HG02981 (cell line): ENCODE measurements around the gene PIP4K2A.
"Not testable (repeated sequence)": the region's sequence is repeated elsewhere in the genome, so short reads cannot be mapped to it uniquely, and the experiment has no call there.

ENCODE experiments used
- ATAC-seq: cut with Tn5 transposase; IDR thresholded peaks from one replicate; pipeline ENCODE4 v1.9.1; 2021; ENCODE audit warnings: mild to moderate bottlenecking, moderate library complexity; ENCODE audit not compliant: unreplicated experiment

Gene PIP4K2A

GRCh38 chr10:22531441-22531840 lies 182.9 kb downstream of the PIP4K2A start:
- ATAC-seq: no peak

DNA sequence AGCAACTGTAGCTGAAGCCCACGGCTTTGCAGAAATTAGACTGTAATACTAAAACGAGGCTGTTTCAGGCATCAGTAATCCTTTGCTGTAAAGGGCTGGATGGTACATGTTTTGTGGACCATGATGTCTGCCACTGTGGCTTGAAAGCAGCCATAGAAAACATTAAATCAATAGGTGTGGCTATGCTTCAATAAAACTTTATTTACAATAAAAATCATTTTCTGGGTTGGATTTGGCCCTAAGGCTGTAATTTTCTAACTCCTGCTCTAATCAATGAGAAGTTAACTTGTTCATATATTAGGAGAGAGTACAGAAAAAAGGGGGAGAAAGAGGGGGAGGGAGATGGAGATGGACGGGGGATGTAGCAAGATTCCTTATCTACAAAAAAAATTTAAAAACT lies 183.4 kb downstream of the PIP4K2A start:
- ATAC-seq: no peak

GRCh38 chr10:22527520-22527919 lies 186.9 kb downstream of the PIP4K2A start:
- ATAC-seq: no peak

- ATAC-seq: not testable (repeated sequence)
Measured at GRCh38 chr10:22524333-22524732, 190.0 kb downstream of the PIP4K2A start.

GRCh38 chr10:22520645-22521044 lies 193.7 kb downstream of the PIP4K2A start:
- ATAC-seq: not testable (repeated sequence)

DNA sequence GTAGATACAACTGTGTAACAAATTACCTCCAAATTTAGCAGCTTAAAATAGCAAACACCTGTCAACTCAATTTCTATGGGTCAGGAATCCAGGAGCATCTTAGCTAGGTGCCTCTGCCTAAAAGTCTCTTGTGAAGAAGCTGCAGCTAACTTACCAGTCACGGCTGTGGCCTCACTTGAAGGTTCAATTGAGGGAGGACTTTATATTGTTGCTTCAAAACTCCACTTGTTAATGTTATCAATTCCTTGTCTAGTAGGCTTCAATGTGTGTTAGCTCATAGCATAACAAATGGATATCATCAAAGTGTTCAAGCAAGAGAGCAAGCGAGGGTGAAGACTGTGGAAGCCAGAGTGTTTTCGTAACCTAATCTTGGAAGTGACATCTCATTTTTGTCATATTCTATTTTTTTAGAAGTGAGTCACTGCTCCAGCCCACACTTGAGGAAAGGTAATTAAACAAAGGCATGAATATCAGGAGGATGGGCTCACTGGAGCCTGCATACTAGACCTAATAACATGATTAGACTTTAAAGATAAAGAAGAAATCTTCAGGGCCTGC lies 196.1 kb downstream of the PIP4K2A start:
- no peak for ATAC-seq

DNA sequence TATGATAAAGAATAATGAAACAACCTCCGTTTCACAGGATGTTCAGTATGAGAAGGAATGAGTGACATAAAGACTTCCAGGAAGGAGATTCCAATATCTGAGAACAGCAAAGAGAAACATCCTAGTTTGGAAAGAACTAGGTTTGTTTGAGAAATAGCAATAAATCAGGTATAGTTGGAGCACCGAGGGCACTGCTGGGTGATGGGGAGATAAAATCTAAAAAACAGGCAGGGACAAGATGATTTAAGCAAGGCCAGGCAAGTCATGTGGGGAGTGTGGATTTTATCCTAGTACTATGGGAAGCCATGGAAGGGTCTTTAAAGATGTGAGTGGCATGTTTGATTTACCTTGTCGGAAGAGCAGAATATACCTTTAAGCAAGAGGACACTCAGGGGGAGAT lies 199.4 kb downstream of the PIP4K2A start:
- ATAC-seq: no peak

GRCh38 chr10:22514414-22514758 lies 200.0 kb downstream of the PIP4K2A start:
- ATAC-seq: not testable (repeated sequence)

GRCh38 chr10:22513483-22514413 lies 200.6 kb downstream of the PIP4K2A start:
- not testable (repeated sequence) for ATAC-seq

GRCh38 chr10:22512015-22512414 lies 202.4 kb downstream of the PIP4K2A start:
- not testable (repeated sequence) for ATAC-seq

DNA sequence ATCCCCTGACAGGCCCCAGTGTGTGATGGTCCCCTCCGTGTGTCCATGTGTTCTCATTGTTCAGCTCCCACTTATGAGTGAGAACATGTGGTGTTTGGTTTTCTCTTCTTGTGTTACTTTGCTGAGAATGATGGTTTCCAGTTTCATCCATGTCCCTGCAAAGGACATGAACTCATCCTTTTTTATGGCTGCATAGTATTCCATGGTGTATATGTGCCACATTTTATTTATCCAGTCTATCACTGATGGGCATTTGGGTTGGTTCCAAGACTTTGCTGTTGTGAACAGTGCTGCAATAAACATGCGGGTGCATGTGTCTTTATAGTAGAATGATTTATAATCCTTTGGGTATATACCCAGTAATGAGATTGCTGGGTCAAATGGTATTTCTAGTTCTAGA lies 206.2 kb downstream of the PIP4K2A start:
- ATAC-seq: not testable (repeated sequence)

DNA sequence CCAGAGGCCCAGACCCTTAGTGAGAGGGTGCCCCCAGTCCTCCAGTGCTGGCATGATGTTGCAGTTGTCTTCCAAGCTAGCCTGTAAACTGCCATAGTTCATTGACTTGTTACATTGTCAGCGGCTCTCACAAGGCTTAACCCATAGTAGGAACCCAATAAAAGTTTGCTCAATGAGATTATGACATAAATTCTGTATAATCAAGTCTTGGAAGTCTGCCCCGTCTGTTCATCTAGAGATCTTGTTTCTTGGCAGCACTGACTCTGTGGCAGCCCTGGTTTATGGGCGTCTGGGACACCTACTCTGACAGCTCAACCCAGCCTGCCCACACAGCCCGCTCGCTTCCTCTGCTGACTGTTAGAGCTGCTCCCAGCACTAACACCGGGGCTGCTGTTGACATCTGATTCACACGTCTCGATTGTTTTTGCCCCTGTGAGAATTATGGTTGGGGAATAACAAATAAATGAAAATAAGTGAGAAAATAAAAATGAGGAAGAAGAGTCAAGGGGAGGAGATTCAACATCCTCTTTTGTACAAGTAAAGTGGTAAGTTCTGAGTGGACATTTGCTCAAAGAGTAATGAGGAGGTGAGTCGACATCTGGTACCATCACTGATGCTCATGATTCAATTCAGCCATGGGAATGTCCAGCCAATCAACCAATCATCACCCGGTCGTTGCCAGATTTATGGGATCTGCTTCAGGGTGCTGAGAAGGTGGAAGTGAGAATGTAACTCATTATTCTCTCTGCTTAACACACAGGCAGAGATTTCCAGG lies 208.3 kb downstream of the PIP4K2A start:
- no peak for ATAC-seq

GRCh38 chr10:22504766-22505165 lies 209.6 kb downstream of the PIP4K2A start:
- ATAC-seq: no peak

DNA sequence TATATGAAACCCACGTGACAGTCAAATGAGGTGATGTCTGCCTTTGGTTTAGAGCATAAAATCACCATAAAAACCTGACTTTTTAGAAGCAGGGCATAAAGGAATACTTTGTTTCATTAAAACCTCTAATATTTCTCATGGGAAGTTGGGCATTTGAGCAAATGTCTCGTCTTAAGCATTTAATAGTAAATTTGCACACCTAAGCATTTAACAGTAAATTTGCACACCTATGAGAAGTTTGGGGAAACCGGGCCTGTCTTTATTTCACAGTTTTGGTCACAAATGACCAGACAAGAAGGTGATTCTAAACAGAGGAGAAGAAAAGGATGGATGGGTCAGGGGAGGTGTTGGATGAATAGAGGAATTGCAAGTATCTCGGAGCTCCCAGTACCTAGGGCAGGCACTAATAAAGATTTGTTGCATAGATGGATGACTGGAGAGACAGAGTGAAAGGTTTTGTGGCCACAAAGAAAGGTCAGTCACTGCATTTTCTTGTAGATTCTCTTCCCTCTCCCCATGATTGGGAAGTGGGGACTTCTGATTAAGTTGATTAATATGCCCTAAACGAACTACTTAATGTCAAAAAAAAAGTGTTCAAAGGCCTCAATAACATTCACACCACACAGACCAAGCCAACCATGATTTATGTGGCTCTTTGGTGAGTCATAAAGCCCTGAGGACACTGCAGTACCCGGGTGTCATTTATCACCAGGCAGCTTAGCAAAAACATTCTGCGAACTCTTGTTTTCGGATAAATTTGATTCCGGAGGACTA lies 210.9 kb downstream of the PIP4K2A start:
- ATAC-seq: no peak

DNA sequence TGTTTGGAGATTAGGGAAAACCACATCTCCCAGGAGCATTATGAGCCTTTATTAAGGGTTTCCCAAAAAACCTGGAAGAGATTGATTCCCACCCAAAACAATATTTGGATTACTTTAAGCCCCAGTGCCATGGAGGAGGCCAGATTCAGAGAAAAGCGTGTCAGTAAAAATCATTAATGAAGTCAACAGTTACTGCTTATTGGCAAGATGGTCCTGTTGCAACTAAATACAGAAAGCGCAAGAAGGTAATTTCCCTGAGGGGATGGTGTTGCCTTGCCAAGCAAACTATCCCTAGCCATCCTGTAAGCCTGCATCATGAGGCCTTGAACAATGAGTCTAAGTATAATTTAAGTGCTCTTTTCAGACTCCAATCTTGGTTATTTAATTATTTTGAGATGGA lies 212.5 kb downstream of the PIP4K2A start:
- ATAC-seq: no peak

GRCh38 chr10:22501413-22501812 lies 213.0 kb downstream of the PIP4K2A start:
- no peak for ATAC-seq

GRCh38 chr10:22500656-22501340 lies 213.6 kb downstream of the PIP4K2A start:
- ATAC-seq: no peak

GRCh38 chr10:22499973-22500372 lies 214.4 kb downstream of the PIP4K2A start:
- ATAC-seq: not testable (repeated sequence)

DNA sequence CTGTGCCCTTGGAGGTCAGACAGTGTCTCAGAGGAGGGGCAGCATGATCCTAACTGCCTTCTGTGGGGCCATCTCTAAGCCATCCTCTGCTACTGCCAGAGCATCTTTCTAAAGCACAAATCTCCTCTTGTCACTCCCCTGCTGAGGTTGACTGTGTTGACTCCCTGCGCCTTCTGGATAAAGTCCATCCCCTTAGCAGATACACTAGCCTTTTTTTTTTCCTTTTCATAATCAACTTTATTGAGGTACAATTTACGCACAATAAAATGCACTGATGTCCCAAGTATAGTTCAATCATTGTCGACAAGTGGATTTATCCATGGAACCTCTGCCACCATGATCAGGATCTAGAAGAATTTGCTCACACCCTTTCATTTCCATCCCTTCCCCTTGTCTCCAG lies 219.0 kb downstream of the PIP4K2A start:
- ATAC-seq: no peak

- no peak for ATAC-seq
Measured at GRCh38 chr10:22494007-22494406, 220.4 kb downstream of the PIP4K2A start.
